Subcutaneous preadipocyte (primary cell): ENCODE data around the gene TMEM158. TPM values are rescaled to one million over a fixed set of nuclear protein-coding genes. Genes with fewer than 3 reads are reported as not detected.

ENCODE experiments used
- small RNA-seq: library from RNA; depleted of rRNA; stranded (forward); fragments of <200 nt; gene quantifications from one replicate; pipeline ENCODE3, GENCODE V24; 2012
- total RNA-seq: library from RNA; depleted of rRNA; stranded (reverse); fragments of >200 nt; gene quantifications from 2 replicates; pipeline ENCODE4 v1.2.3, GENCODE V29; 2012

TMEM158 gene
- 26.8 and 35.0 TPM in 2 replicates for total RNA-seq

DNA sequence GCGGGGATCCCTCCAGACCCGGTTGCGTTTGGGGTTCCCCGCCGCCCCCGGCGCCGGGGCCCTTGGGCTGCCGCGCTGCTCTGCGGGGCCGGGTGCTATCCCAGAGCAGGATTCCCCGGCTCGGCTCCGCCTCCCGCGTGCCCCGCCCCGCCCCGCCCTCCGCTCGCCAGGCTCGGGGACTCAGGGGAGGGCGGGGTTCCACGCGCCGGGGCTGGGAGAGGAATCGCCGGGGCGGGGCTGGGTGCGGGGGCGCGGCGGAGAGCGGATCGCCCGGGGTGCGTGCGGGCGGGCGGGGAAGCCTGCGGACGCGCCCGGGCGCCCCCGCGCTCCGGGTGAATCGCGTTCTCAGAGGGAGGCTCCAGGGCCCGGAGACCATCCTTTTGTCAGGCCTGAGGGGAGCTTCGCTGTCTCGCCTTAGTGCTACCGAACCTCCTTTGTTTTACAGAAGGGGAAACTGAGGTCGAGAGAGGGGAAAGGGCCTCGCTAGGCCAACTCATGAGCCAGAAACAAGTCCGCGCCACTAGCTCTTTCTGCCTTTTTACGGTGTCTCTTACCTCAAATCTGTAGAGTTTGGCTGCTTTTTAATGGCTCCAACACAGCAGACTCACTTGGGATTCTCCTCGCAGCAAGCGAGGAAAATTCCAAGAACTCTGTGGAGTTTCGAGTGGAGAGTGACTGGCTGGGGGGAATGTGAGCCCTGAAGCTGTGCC is at the start of gene TMEM158:
TSS of gene TMEM158 (minus strand) at position 82 of the 710 bp plus-strand sequence. CDS start 260 bp downstream, outside the sequence.

Small RNA genes within 50 kb of the gene (small RNA-seq; reads per million reads assigned to genes)
- not detected for gene RF00012

Other genes starting within 250 kb of the TMEM158 start
- 33.4 and 48.5 TPM in 2 replicates for gene CLEC3B, start 200.0 kb downstream of the TMEM158 start, total RNA-seq
- 19.1 and 27.4 TPM in 2 replicates for gene CDCP1, start 79.9 kb downstream of the TMEM158 start, total RNA-seq
- gene LARS2, start 162.3 kb upstream of the TMEM158 start, total RNA-seq, result 18.0 and 23.9 TPM in 2 replicates